ENCODE results near the gene LRFN2.

LRFN2 gene

GRCh38 chr6:40398810-40399477 is 188.2 kb downstream of the LRFN2 start:
- no peak for DNase-seq (ENCODE audit: low read depth)

DNA sequence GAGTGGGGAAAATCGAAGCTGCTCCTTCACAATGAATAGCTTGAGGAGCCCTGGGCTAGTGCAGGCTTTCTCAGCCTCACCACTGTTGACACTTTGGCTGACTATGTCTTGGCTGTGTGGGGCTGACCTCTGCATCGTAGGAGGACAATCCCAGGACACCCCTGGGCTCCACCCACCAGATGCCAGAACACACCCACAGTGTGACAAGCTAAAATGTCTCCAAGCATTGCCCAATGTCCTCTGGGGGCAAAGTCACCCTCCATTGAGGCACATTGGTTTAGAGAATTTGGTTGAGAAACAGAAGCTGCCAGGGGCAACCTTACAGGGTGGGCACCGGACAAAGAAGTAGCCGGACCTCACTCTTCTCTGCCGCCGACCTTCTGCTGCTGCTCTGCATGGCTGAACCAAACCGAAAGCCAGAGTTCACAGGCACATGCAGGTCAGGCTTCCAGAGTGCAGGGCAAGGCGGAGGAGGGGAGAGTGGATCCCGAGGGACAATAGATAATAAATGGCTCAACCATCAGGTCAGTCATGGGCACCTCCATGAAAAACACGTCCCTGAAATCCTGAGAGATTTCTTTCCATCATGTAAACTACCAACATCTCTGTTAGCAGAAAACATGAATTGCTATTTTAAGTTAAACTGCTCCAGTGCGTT is 189.0 kb downstream of the LRFN2 start:
- DNase-seq (ENCODE audit: low read depth) = no peak

DNA sequence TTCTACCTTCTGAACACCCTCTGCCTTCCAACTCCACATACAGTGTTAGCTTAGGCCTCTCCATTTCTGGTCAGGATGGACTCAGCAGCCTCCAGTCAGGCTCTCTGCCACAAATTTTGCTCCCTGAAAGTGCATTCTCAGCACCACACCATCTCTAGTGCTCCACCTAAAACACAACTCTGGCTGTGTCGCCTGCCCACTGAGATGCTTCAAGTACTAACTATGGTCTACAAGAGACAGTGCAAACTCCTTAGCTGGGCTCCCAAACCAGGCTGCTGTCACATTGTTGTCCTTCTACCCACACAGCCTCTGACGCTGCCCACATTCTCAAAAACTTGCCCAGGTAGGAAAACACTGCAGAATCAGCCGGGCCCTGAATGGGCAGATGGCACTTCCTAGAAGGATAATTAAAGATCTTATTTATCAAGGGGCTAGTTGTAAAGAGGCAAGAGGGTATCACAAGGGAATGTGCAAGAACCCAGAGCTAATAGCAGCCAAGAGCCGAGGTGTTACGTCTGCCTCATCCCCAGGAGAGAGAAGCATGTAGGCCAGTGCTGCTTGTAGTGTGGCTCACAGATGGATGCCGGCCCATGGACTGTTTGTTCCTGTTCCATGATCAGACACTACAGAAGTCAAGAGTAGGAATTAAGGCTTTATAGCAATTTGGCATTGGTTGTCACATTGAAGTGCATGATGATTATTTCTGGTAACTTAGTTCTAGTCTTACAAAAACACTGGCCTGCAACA is 189.7 kb downstream of the LRFN2 start:
- no peak for DNase-seq (ENCODE audit: low read depth)

- DNase-seq (ENCODE audit: low read depth) = no peak
Measured at GRCh38 chr6:40395698-40396076, 191.5 kb downstream of the LRFN2 start.

- no peak for DNase-seq (ENCODE audit: low read depth)
Measured at GRCh38 chr6:40395066-40395697, 192.0 kb downstream of the LRFN2 start.

DNA sequence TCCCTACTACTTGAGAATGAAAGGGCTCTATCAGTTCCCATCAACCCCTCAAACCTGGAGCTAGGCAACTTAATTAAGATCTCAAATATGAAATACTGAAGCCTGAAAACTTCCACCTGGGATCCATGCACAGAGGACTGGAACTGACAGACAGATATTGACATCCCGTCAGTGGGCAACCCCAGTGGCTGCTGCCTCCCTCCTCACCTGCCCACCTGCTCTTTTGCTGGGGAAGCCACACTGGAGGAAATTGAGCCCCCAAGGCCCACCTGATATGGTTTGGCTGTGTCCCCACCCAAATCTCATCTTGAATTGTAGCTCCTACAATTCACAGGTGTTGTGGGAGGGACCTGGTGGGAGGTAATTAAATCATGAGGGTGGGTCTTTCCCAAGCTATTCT is 192.8 kb downstream of the LRFN2 start:
- DNase-seq (ENCODE audit: low read depth) = no peak

DNA sequence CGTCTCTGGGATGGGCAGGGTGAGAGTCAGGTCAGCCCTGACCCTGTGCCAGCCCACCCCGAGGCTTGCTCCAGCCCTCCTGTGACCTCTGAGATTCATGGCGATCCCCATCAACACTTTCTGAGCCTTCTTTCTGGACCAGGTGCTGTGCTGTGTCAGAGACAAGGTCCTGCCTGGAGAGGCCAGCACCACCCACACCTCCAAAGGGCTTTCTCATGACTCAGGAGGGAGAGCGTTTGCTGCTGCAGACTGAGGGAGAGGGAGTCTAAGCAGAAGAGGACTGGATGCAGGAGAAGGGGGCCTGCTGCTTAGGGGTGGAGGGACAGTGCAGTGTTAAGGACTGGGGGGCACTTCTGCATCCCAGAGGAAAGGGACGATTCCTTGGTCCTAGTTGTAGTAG is 193.5 kb downstream of the LRFN2 start:
- DNase-seq (ENCODE audit: low read depth) = no peak

DNA sequence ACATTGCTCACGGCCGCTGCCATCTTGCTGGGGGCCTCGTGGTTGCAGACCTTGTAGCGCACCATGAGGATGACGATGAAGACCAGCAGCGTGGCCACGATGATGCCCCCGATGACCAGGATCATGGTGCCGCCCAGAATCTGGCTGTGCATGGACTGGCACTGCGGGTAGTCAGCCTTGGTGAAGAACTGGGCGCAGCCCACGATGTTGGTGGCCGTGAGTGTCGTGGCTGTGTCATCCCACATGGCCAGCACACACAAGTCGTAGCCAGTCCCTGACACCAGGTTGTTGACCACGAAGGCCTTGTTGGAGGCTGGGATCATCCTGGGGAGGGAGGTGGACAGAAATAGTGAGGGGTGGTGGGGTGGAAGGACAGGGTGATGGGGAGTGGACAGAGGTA is 194.6 kb downstream of the LRFN2 start:
- DNase-seq (ENCODE audit: low read depth) = no peak

GRCh38 chr6:40391851-40392517 is 195.2 kb downstream of the LRFN2 start:
- DNase-seq (ENCODE audit: low read depth) = no peak

- no peak for DNase-seq (ENCODE audit: low read depth)
Measured at GRCh38 chr6:40391086-40391485, 196.1 kb downstream of the LRFN2 start.

DNA sequence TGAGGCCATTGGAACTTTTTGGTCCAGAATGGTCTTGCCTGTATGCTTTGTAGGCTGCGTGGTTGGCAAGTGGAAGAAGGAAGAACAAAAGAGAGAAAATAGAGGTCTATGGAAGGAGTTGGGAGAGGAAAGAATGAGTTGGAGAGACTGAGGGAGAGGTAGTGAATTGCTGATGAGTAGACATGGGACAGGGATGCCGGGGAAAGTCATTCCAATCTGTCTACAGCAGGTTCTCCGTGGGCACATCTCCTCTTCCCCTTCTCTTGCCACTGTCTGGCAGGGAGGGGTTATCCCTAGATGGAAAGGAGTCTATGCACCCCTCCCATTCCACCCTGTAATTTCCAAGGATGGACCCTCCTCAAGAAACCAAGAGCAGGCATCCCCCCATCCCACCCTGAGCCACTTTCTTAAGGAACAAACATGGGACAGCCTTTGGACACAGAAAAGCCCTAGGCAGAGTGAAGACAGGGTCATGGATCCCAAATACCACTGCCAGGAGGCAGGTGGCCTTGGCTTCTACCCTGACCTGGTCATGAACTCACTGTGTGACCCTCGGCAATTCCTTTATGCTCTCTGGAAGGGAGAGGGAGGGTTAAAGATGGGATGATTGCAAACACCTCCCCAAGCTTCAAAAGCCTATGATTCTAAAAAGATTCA is 196.9 kb downstream of the LRFN2 start:
- no peak for DNase-seq (ENCODE audit: low read depth)

DNA sequence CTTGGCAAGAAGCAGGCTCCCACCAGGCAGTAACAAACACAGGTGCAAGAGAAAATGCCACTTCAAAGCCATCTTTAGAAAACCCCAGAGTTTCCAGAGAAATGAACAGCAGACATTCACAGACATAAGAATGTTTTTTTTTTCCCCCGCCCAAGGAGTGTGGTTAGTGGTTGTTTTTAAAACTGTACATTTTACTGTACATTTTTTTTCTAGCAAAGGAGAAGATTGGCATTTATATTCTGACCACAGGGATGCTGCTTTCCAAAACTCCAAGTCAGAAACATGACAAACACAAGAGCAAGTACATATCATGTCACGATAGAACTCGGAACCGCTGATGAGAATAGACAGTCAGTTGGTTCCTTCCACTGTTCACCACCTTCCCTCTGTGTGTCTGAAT is 197.9 kb downstream of the LRFN2 start:
- no peak for DNase-seq (ENCODE audit: low read depth)

DNA sequence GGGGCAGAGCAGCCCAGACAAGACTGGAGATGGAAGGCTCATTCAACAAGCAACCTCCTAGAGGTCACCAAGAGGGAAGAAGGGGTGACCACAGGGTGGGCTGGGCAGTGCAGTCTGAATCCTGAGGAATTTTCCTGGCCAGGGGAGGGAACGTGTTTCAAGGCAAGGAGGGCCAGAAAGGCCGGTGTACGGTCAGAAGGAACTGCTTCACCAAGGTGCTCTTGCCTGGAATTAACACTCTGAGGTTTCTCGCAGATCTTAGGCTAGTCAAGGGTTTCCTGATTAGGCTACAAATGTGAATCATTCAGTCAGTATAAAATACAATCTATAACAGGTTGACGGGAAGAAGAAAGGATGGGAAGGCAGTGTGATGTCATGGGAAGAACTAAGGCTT is 199.3 kb downstream of the LRFN2 start:
- DNase-seq (ENCODE audit: low read depth) = no peak

DNA sequence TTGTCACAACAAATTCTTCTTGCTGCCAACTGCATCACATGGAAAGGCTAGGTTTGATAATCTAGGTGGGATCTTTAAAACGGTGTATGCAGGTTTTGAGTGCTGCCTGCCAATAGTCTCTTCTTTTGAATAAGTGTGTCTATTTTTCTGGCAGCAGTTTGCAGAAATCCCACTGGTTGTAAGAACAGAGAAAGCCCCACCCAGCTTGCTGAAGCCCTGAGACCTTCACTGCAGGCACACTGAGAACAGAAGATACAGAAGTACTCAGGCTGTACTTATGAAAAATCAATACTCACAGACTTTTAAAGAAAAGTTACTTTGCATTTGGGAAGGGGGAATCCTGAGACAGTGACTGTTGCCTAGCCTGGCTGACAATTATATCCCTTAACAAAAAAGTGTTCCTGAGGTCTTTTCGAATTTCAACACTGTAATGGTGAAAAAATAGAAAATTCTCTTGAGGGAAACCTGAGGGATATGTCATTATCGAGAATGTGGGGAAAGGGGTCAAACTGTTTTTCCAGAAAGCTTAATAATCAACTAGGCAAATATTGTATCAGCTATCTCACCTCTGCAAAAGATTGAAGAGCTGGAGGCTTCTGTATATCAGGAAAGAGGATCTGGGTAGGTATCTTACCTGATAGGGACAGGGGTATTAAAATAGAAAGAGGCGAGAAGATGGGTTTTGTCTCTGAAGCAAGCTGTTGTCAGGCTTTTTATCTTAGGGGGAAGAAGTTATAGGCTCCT is 199.9 kb downstream of the LRFN2 start:
- no peak for DNase-seq (ENCODE audit: low read depth)

- no peak for DNase-seq (ENCODE audit: low read depth)
Measured at GRCh38 chr6:40386200-40386599, 201.0 kb downstream of the LRFN2 start.

DNA sequence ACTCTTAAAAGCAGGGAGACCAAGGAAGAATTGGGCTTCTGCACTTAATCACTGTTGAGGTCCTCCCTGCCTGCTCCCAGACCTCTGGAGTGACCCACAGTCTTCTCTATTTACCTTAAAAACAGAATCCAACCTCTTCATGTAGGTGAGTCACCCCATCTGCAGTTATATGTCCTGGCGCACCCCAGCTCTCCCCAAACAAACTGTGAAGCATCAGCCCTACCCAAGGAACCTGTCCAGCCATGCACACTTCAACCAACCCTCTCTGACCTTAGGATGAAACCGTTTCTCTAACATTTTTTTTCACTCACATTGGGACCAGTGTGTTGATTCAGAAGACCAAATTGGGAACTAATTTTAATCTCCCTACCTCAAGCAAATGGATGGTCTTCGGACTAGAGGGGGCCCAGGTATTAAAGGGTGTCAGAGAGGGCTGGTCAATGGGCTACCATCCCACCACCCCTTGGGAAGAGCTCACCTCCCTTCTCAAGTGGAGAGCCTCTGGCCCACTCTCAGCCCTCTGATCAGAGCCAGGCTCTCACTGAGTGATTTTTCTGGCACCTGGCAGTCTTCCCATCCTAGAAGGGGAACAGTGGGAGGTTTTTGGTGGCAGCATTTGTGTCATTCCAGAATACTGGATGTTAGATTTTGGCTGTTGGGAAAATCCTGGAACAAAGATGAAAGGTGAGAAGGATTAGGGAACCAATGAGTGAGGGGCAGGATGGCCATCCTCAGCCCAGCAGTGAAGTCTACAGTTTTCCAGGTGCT is 203.6 kb downstream of the LRFN2 start:
- DNase-seq (ENCODE audit: low read depth) = no peak

DNA sequence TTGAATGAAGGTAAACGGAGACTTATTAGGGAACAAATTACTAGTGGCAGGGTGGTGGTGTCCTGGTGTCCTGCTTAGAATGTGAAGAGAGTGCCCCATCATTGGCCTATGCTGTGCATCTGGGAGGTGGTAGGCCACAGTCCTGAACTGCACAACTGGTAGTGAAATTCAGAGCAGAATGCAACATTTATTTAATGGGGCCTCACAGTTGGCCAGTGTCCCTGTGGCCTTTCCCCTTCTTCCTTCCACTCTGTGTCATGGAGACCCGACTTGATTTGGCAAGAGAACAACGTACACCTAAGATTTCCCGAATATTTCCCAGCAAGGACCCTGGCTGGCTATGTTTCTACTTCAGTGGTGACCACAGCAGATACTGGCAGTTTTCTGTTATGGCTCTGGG is 206.9 kb downstream of the LRFN2 start:
- DNase-seq (ENCODE audit: low read depth) = no peak

DNA sequence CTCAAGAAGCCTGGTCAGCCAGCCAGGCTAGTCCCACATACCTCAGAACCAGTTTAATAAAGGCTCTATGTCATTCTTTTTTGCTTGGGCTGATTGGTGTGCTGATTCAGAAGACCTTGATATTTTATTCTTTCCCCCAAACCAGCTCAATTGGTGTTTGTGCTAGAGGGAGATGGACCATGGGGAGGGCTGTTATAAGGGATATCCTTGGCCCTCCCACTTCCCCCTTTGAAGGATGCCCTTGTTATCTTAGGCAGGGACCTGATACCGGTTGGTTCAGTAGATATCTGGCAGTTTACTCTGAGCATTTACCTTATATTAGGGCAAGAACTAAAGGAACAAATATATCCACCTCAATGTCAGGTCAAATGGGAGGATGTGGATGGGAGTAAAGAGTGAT is 207.4 kb downstream of the LRFN2 start:
- DNase-seq (ENCODE audit: low read depth) = no peak

GRCh38 chr6:40378725-40379074 is 208.5 kb downstream of the LRFN2 start:
- no peak for DNase-seq (ENCODE audit: low read depth)

GRCh38 chr6:40378071-40378724 is 209.0 kb downstream of the LRFN2 start:
- DNase-seq (ENCODE audit: low read depth) = no peak

Measured in GM04503 (cell line).